Ishikawa (cell line): Measurements from ENCODE around the gene TNP2.
A peak's percentile ranks its signal among the peaks of the same experiment; 100 is the strongest.

Source experiments
- CEBPB ChIP-seq: IDR thresholded peaks from 2 replicates; pipeline ENCODE4 v1.6.1; 2012
- CREB1 ChIP-seq: IDR thresholded peaks from 2 replicates; pipeline ENCODE4 v1.6.1; 2012; ENCODE audit warnings: low read depth
- EGR1 ChIP-seq: IDR thresholded peaks from 2 replicates; pipeline ENCODE4 v1.6.1; 2012
- EP300 ChIP-seq: IDR thresholded peaks from 2 replicates; pipeline ENCODE4 v1.6.1; 2012; ENCODE audit warnings: borderline replicate concordance
- FOXM1 ChIP-seq: IDR thresholded peaks from 2 replicates; pipeline ENCODE4 v1.6.1; 2012; ENCODE audit warnings: low read depth, borderline replicate concordance
- MAX ChIP-seq: IDR thresholded peaks from 2 replicates; pipeline ENCODE4 v1.6.1; 2012
- NFIC ChIP-seq: IDR thresholded peaks from 2 replicates; pipeline ENCODE4 v1.6.1; 2012
- RAD21 ChIP-seq: IDR thresholded peaks from 2 replicates; pipeline ENCODE4 v1.6.1; 2012; ENCODE audit warnings: low read depth
- TAF1 ChIP-seq: IDR thresholded peaks from 2 replicates; pipeline ENCODE4 v1.6.1; 2012; ENCODE audit warnings: low read depth, mild to moderate bottlenecking
- TCF12 ChIP-seq: IDR thresholded peaks from 2 replicates; pipeline ENCODE4 v1.6.1; 2012; ENCODE audit warnings: low read depth
- TEAD4 ChIP-seq: IDR thresholded peaks from 2 replicates; pipeline ENCODE4 v1.6.1; 2012
- YY1 ChIP-seq: IDR thresholded peaks from 2 replicates; pipeline ENCODE4 v1.6.1; 2012; ENCODE audit warnings: low read depth
- ZBTB7A ChIP-seq: IDR thresholded peaks from 2 replicates; pipeline ENCODE4 v1.6.1; 2012; ENCODE audit warnings: low read depth
- TF ChIP-seq, protein P1 (sequence below): IDR thresholded peaks from 2 replicates; pipeline ENCODE4 v1.6.1; 2012
- TF ChIP-seq, protein P2 (sequence below): IDR thresholded peaks from 2 replicates; pipeline ENCODE4 v1.6.1; 2012; ENCODE audit warnings: low read depth, mild to moderate bottlenecking

TNP2 gene

DNA sequence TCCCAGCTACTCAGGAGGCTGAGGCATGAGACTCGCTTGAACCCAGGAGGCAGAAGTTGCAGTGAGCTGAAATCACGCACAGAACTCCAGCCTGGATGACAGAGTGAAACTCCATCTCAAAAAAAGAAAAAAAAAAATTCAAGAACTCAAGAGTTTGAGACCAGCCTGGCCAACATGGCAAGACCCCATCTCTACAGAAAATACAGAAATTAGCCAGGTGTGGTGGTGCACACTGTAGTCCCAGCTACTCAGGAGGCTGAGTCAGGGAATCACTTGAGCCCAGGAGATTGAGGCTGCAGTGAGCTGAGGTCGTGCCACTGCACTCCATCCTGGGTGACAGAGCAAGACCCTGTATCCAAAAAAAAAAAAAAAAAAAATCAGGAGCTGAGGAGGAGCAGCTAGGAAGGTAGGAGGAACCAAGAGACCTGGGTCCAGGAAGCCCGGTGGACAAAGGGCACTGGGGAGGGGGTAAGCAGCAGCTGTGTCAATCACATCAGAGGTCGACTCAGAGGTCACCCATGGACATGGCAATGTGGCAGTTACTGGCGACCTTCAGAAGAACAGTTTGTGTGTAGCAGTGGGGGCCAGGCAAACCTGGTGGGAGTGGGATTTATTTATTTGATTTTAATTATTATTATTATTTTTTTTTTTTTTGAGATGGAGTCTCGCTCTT, 23.1 kb upstream of the TNP2 start:
- TF ChIP-seq CEBPB = no peak
- no peak for TF ChIP-seq NFIC
- TF ChIP-seq EP300 = no peak
- TF ChIP-seq, protein P1, sequence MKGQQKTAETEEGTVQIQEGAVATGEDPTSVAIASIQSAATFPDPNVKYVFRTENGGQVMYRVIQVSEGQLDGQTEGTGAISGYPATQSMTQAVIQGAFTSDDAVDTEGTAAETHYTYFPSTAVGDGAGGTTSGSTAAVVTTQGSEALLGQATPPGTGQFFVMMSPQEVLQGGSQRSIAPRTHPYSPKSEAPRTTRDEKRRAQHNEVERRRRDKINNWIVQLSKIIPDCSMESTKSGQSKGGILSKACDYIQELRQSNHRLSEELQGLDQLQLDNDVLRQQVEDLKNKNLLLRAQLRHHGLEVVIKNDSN = no peak
- TF ChIP-seq YY1 = no peak
- TF ChIP-seq FOXM1 = no peak
- TF ChIP-seq ZBTB7A = no peak
- TF ChIP-seq TAF1 = no peak
- no peak for TF ChIP-seq EGR1

GRCh38 chr16:11291091-11291703, 22.1 kb upstream of the TNP2 start:
- no peak for TF ChIP-seq CREB1
- TF ChIP-seq, protein P2, sequence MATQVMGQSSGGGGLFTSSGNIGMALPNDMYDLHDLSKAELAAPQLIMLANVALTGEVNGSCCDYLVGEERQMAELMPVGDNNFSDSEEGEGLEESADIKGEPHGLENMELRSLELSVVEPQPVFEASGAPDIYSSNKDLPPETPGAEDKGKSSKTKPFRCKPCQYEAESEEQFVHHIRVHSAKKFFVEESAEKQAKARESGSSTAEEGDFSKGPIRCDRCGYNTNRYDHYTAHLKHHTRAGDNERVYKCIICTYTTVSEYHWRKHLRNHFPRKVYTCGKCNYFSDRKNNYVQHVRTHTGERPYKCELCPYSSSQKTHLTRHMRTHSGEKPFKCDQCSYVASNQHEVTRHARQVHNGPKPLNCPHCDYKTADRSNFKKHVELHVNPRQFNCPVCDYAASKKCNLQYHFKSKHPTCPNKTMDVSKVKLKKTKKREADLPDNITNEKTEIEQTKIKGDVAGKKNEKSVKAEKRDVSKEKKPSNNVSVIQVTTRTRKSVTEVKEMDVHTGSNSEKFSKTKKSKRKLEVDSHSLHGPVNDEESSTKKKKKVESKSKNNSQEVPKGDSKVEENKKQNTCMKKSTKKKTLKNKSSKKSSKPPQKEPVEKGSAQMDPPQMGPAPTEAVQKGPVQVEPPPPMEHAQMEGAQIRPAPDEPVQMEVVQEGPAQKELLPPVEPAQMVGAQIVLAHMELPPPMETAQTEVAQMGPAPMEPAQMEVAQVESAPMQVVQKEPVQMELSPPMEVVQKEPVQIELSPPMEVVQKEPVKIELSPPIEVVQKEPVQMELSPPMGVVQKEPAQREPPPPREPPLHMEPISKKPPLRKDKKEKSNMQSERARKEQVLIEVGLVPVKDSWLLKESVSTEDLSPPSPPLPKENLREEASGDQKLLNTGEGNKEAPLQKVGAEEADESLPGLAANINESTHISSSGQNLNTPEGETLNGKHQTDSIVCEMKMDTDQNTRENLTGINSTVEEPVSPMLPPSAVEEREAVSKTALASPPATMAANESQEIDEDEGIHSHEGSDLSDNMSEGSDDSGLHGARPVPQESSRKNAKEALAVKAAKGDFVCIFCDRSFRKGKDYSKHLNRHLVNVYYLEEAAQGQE = no peak
- TF ChIP-seq ZBTB7A = no peak
- no peak for TF ChIP-seq MAX
- no peak for TF ChIP-seq TAF1
- no peak for TF ChIP-seq EGR1
- no peak for TF ChIP-seq NFIC
- no peak for TF ChIP-seq YY1
- no peak for TF ChIP-seq TEAD4
- TF ChIP-seq FOXM1 = no peak
- TF ChIP-seq RAD21 = no peak
- no peak for TF ChIP-seq TCF12
- no peak for TF ChIP-seq EP300
- TF ChIP-seq CEBPB = no peak

DNA sequence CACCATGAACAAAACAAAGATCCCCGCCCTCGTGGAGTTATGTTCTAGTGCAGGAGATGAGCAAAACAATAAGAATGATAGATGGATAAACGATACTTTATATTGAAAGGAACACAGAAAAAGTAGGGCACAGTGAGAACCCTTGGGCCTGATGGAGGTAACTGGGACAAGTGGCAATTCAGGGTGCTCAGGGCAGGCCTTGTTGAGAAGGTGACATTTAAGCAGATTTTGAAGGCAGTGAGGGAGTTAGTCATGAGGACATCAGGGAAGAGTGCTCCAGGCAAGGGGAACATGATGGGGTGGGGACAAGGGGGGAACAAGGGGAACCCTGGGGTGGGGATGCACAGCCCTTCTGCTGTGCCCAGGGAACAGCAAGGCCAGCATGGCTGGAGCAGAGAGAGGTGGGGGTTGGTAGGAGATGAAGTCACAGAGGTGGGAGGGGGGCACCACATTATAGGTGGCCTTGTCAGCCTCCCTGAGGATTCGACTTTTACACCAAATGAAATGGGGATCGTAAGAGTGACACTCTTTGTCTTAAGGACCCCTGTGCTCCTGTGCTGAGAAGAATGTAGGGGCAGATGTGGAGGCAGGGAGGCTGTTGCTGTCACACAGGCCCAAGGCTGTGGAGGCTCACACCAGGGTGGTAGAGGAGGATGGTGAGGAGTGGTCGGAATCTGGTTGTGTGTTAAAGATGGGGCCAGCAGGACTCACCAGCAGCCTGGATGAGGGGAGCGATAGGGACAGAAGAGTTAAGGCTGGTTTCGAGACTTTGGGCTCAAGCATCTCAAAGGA, 21.2 kb upstream of the TNP2 start:
- TF ChIP-seq EGR1 = no peak
- no peak for TF ChIP-seq YY1
- no peak for TF ChIP-seq ZBTB7A
- TF ChIP-seq TCF12 = no peak
- no peak for TF ChIP-seq CEBPB
- no peak for TF ChIP-seq FOXM1
- TF ChIP-seq TEAD4 = no peak
- no peak for TF ChIP-seq EP300

DNA sequence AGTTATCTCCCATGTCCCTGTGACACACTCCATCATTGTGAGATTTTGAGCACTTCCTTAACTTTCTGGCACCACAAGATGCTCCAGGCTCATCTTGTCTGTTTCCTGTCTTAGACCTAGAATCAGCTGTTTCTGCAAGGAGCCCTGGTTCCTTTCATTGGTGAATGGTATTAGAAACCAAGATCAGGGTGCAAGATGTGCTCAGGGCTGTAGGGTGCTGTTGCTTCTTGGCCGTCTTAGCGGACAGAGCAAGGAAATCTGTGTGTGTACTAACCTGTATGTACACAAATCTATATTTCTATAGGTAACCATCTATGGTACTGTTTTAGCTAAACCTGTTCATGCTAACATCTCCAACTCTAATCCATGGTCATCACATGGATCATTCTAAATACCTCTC, 20.1 kb upstream of the TNP2 start:
- TF ChIP-seq CREB1 (no peak), FOXM1 (no peak), TAF1 (no peak), ZBTB7A (no peak), TEAD4 (no peak), TCF12 (no peak), EGR1 (no peak), RAD21 (no peak), NFIC (no peak), CEBPB (no peak), MAX (no peak), EP300 (no peak), YY1 (no peak)
- TF ChIP-seq, protein P1 = no peak
- TF ChIP-seq, protein P2 = no peak

DNA sequence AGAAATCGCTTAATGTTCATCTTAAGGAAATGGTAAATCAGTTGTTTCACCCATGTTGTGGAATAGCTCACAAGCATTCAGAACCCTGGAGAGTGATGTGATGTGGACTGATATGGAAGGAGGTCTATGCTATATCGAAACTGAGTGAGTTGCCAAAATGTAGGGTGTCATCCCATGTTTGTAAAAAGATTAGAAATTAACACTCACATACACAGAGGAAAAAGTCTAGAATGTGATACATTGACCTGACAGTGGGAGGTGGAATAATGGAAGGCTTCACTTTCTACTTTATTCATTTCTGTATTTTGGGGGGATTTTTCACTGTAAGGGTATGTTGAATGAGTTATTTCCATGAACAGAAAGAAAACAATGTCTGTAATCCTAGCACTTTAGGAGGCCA, 16.7 kb upstream of the TNP2 start:
- TF ChIP-seq, protein P2 = peak; percentile 52; the same call in 1 of the 2 replicates
- no peak for TF ChIP-seq EGR1
- no peak for TF ChIP-seq TAF1
